Panc1 (cell line): ENCODE measurements around the gene SLC25A31.

Experiments used
- POLR2AphosphoS5 ChIP-seq: IDR thresholded peaks from 2 replicates; pipeline ENCODE4 v1.6.1; 2012; ENCODE audit warnings: mild to moderate bottlenecking, low read depth, low read length, moderate library complexity
- SIN3A ChIP-seq: IDR thresholded peaks from 2 replicates; pipeline ENCODE4 v1.6.1; 2012; ENCODE audit warnings: low read depth, mild to moderate bottlenecking, low read length, moderate library complexity, borderline replicate concordance; ENCODE audit not compliant: insufficient read depth
- TCF7L2 ChIP-seq: IDR thresholded peaks from 2 replicates; pipeline ENCODE4 v1.6.1; 2011; ENCODE audit warnings: mild to moderate bottlenecking, low read depth, low read length, inconsistent platforms
- TF ChIP-seq, protein P1 (sequence below): fragments of 450-650 bp; IDR thresholded peaks from 2 replicates; pipeline ENCODE4 v1.5.1; 2017; ENCODE audit warnings: mild to moderate bottlenecking
- TF ChIP-seq, protein P2 (sequence below), 2 experiments: IDR thresholded peaks; 2 replicates each; pipeline ENCODE4 v1.6.1; 2011 to 2012; ENCODE audit warnings: low read depth in 2 of 2, control low read depth in 1 of 2, low read length in 1 of 2, mild to moderate bottlenecking in 1 of 2, moderate library complexity in 1 of 2; ENCODE audit not compliant: insufficient read depth in 1 of 2

DNA sequence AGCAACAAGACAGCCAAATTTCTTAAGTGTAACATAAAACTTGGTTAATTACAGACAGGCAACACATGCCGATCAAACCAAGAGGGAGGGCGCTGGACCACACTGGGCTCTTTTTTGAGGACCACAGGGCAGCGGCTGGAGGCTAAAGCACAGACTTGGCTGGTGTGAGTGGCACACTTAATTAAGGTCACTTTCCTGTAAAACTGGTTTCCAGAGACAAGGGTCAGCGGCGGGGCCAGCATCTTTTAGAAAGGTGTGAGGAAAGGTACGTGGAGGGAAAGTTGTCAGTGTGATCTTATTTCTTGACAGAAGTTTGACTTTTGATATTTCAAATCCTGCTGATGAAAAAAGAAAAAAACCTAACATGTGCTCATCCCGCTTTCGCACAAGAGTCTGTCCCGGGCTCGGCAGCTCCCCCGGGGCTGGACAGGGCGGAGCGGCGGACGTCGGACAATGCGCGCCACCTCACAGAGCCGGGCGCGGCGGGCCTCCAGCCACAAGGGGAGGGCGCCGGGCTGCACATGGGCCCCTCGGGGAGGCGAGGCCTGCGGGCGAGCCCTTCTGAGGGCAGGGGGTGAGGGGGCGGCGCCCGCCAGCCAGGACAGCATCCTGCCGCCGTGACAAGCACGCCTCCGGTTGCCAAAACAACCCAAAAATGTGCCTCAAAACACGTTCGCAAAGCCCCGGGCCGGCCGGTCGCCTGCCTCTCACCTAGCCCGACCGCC is 51.3 kb downstream of the SLC25A31 start:
- TF ChIP-seq, protein P1, sequence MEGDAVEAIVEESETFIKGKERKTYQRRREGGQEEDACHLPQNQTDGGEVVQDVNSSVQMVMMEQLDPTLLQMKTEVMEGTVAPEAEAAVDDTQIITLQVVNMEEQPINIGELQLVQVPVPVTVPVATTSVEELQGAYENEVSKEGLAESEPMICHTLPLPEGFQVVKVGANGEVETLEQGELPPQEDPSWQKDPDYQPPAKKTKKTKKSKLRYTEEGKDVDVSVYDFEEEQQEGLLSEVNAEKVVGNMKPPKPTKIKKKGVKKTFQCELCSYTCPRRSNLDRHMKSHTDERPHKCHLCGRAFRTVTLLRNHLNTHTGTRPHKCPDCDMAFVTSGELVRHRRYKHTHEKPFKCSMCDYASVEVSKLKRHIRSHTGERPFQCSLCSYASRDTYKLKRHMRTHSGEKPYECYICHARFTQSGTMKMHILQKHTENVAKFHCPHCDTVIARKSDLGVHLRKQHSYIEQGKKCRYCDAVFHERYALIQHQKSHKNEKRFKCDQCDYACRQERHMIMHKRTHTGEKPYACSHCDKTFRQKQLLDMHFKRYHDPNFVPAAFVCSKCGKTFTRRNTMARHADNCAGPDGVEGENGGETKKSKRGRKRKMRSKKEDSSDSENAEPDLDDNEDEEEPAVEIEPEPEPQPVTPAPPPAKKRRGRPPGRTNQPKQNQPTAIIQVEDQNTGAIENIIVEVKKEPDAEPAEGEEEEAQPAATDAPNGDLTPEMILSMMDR = no peak
- no peak for TF ChIP-seq POLR2AphosphoS5
- TF ChIP-seq SIN3A = no peak
- no peak for TF ChIP-seq TCF7L2
- TF ChIP-seq, protein P2, sequence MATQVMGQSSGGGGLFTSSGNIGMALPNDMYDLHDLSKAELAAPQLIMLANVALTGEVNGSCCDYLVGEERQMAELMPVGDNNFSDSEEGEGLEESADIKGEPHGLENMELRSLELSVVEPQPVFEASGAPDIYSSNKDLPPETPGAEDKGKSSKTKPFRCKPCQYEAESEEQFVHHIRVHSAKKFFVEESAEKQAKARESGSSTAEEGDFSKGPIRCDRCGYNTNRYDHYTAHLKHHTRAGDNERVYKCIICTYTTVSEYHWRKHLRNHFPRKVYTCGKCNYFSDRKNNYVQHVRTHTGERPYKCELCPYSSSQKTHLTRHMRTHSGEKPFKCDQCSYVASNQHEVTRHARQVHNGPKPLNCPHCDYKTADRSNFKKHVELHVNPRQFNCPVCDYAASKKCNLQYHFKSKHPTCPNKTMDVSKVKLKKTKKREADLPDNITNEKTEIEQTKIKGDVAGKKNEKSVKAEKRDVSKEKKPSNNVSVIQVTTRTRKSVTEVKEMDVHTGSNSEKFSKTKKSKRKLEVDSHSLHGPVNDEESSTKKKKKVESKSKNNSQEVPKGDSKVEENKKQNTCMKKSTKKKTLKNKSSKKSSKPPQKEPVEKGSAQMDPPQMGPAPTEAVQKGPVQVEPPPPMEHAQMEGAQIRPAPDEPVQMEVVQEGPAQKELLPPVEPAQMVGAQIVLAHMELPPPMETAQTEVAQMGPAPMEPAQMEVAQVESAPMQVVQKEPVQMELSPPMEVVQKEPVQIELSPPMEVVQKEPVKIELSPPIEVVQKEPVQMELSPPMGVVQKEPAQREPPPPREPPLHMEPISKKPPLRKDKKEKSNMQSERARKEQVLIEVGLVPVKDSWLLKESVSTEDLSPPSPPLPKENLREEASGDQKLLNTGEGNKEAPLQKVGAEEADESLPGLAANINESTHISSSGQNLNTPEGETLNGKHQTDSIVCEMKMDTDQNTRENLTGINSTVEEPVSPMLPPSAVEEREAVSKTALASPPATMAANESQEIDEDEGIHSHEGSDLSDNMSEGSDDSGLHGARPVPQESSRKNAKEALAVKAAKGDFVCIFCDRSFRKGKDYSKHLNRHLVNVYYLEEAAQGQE (IDR thresholded peaks at IDR 0.05; ENCODE audit: insufficient read depth in 1 of 2, low read depth in 2 of 2, low read length in 1 of 2) = 0 out of 4 replicates have a peak, but pooled peaks of 1 of the 2 experiments have one; percentile 26
